Trophoblast cell (in vitro differentiated cells and primary cell): ENCODE results near the gene CDC25C.
A peak's percentile ranks its signal among the peaks of the same experiment; 100 is the strongest.

ENCODE experiments used
- DNase-seq, 2 donors: peaks; one replicate each; pipeline ENCODE4 v3.0.0-alpha.2; 2016
- H2AFZ ChIP-seq: 2 replicates; pipeline ENCODE4 v1.6.1; 2013; ENCODE audit warnings: low read length, moderate library complexity, mild to moderate bottlenecking; ENCODE audit not compliant: insufficient read depth, poor library complexity
- H2AK5ac ChIP-seq: 2 replicates; pipeline ENCODE4 v1.6.1; 2013; ENCODE audit warnings: mild to moderate bottlenecking, low read length
- H2BK120ac ChIP-seq: 2 replicates; pipeline ENCODE4 v1.6.1; 2013; ENCODE audit warnings: low read length, mild to moderate bottlenecking, moderate library complexity; ENCODE audit not compliant: insufficient read depth, poor library complexity
- H2BK12ac ChIP-seq: 2 replicates; pipeline ENCODE4 v1.6.1; 2013; ENCODE audit warnings: mild to moderate bottlenecking, low read length, moderate library complexity
- H2BK5ac ChIP-seq: 2 replicates; pipeline ENCODE4 v1.6.1; 2013; ENCODE audit warnings: low read length, low read depth, moderate library complexity, mild to moderate bottlenecking; ENCODE audit not compliant: poor library complexity
- H3K14ac ChIP-seq: 2 replicates; pipeline ENCODE4 v1.6.1; 2013; ENCODE audit warnings: mild to moderate bottlenecking, low read length
- H3K18ac ChIP-seq: 2 replicates; pipeline ENCODE4 v1.6.1; 2013; ENCODE audit warnings: mild to moderate bottlenecking, low read length
- H3K23ac ChIP-seq: 2 replicates; pipeline ENCODE4 v1.6.1; 2013; ENCODE audit warnings: low read length
- H3K27ac ChIP-seq: 2 replicates; pipeline ENCODE4 v1.5.1; 2013; ENCODE audit warnings: low read depth, mild to moderate bottlenecking, inconsistent platforms, low read length, moderate library complexity
- H3K27me3 ChIP-seq: 2 replicates; pipeline ENCODE4 v1.6.1; 2013; ENCODE audit warnings: inconsistent platforms, mild to moderate bottlenecking, low read length, moderate library complexity; ENCODE audit not compliant: insufficient read depth
- H3K36me3 ChIP-seq, 2 experiments: 1 replicate in 1 of 2; 2 replicates in 1 of 2; pipeline ENCODE4 v1.6.1; 2013; ENCODE audit warnings: low read length in 2 of 2, mild to moderate bottlenecking in 2 of 2, moderate library complexity in 1 of 2; ENCODE audit not compliant: insufficient read depth in 2 of 2, control insufficient read depth in 1 of 2
- H3K4ac ChIP-seq: 2 replicates; pipeline ENCODE4 v1.6.1; 2013; ENCODE audit warnings: low read depth, mild to moderate bottlenecking, low read length, moderate library complexity
- H3K4me1 ChIP-seq, 2 experiments: 1 replicate in 1 of 2; 2 replicates in 1 of 2; pipeline ENCODE4 v1.6.1; 2013; ENCODE audit warnings: low read length in 2 of 2, mild to moderate bottlenecking in 2 of 2, moderate library complexity in 1 of 2; ENCODE audit not compliant: insufficient read depth in 2 of 2, control insufficient read depth in 1 of 2
- H3K4me2 ChIP-seq: 2 replicates; pipeline ENCODE4 v1.6.1; 2013; ENCODE audit warnings: inconsistent platforms, mild to moderate bottlenecking, low read length, moderate library complexity
- H3K4me3 ChIP-seq: 2 replicates; pipeline ENCODE4 v1.5.1; 2013; ENCODE audit warnings: mild to moderate bottlenecking, low read depth, low read length, inconsistent platforms
- H3K79me1 ChIP-seq: one replicate; pipeline ENCODE4 v1.6.1; 2013; ENCODE audit warnings: low read length
- H3K79me2 ChIP-seq: 2 replicates; pipeline ENCODE4 v1.6.1; 2013; ENCODE audit warnings: low read length, mild to moderate bottlenecking; ENCODE audit not compliant: control insufficient read depth, insufficient read depth, poor library complexity
- H3K9ac ChIP-seq: 2 replicates; pipeline ENCODE4 v1.6.1; 2013; ENCODE audit warnings: mild to moderate bottlenecking, low read length
- H3K9me3 ChIP-seq: 2 replicates; pipeline ENCODE4 v1.6.1; 2013; ENCODE audit warnings: low read depth, mild to moderate bottlenecking, control low read depth, inconsistent platforms, low read length; ENCODE audit not compliant: insufficient read depth
- H4K12ac ChIP-seq: 2 replicates; pipeline ENCODE4 v1.6.1; 2013; ENCODE audit warnings: low read depth, mild to moderate bottlenecking, low read length, moderate library complexity
- H4K8ac ChIP-seq: 2 replicates; pipeline ENCODE4 v1.6.1; 2013; ENCODE audit warnings: low read depth, mild to moderate bottlenecking, low read length, moderate library complexity
- H4K91ac ChIP-seq: one replicate; pipeline ENCODE4 v1.6.1; 2013; ENCODE audit warnings: low read depth, mild to moderate bottlenecking, low read length, moderate library complexity
- WGBS: extraction: QIAGEN DNeasy Blood & Tissue Kit; methylation state at CpG from one replicate; pipeline ENCODE4 v1.1.7; 2013; ENCODE audit warnings: missing lambda C conversion rate; ENCODE audit not compliant: insufficient read length, insufficient coverage; ENCODE audit errors: extremely low coverage; 5-methylcytosine and 5-hydroxymethylcytosine counted together

The CDC25C gene

GRCh38 chr5:138370537-138370936 is 38.9 kb upstream of the CDC25C start:
- Histone ChIP-seq H4K91ac (no peak overlapping the region), H2BK12ac (no peak overlapping the region), H3K9ac (no peak overlapping the region), H3K4ac (no peak overlapping the region), H3K27ac (no peak overlapping the region), H2AK5ac (no peak overlapping the region), H3K23ac (no peak overlapping the region), H4K8ac (no peak overlapping the region), H3K79me1 (no peaks in the 10 kb centered on the region), H3K9me3 (no peaks in the 10 kb centered on the region), H2AFZ (no peak overlapping the region), H3K14ac (no peak overlapping the region), H3K18ac (no peak overlapping the region), H4K12ac (no peak overlapping the region), H2BK120ac (no peak overlapping the region), H3K36me3 (peaks cover 2 to 10% of the 10 kb centered on the region in 2 experiments), H3K79me2 (peaks cover 3% of the 10 kb centered on the region), H3K4me3 (no peak overlapping the region), H2BK5ac (no peak overlapping the region), H3K27me3 (no peaks in the 10 kb centered on the region), H3K4me2 (no peak overlapping the region), H3K4me1 (peaks cover 0 to 6% of the 10 kb centered on the region in 2 experiments)
- no CpG with 5 or more reads among the region's 3 CpGs for WGBS
- DNase-seq, result no peak

- Histone ChIP-seq H2BK5ac (no peak overlapping the region), H4K8ac (no peak overlapping the region), H4K12ac (no peak overlapping the region), H3K18ac (no peak overlapping the region), H3K79me1 (no peaks in the 10 kb centered on the region), H4K91ac (no peak overlapping the region), H3K4me1 (peaks cover 0 to 6% of the 10 kb centered on the region in 2 experiments), H3K27ac (no peak overlapping the region), H2BK12ac (no peak overlapping the region), H3K4ac (peak overlapping the region; percentile 75), H3K23ac (no peak overlapping the region), H3K14ac (no peak overlapping the region), H3K79me2 (peaks cover 3% of the 10 kb centered on the region), H3K9me3 (no peaks in the 10 kb centered on the region), H2AFZ (no peak overlapping the region), H2BK120ac (no peak overlapping the region), H3K9ac (no peak overlapping the region), H2AK5ac (no peak overlapping the region), H3K4me3 (no peak overlapping the region), H3K27me3 (no peaks in the 10 kb centered on the region), H3K36me3 (peaks cover 2 to 7% of the 10 kb centered on the region in 2 experiments), H3K4me2 (no peak overlapping the region)
- no CpG with 5 or more reads among the region's 2 CpGs for WGBS
- peak in 1 of 2 donors; percentile 16 for DNase-seq
Observed at GRCh38 chr5:138369706-138370105, 38.1 kb upstream of the CDC25C start.

- Histone ChIP-seq H4K12ac (no peak overlapping the region), H3K9ac (no peak overlapping the region), H3K9me3 (no peaks in the 10 kb centered on the region), H2AFZ (no peak overlapping the region), H4K91ac (no peak overlapping the region), H3K4me1 (peaks cover 0 to 6% of the 10 kb centered on the region in 2 experiments), H3K4ac (peak overlapping the region; percentile 75), H3K18ac (no peak overlapping the region), H3K27ac (no peak overlapping the region), H3K4me2 (no peak overlapping the region), H3K4me3 (no peak overlapping the region), H4K8ac (no peak overlapping the region), H2BK12ac (no peak overlapping the region), H3K79me1 (no peaks in the 10 kb centered on the region), H2BK120ac (no peak overlapping the region), H3K36me3 (peaks cover 2 to 6% of the 10 kb centered on the region in 2 experiments), H3K23ac (no peak overlapping the region), H3K27me3 (no peaks in the 10 kb centered on the region), H3K79me2 (peaks cover 3% of the 10 kb centered on the region), H2AK5ac (no peak overlapping the region), H3K14ac (no peak overlapping the region), H2BK5ac (no peak overlapping the region)
- DNase-seq, result no peak
- WGBS, result no CpG with 5 or more reads among the region's 5 CpGs
Observed at GRCh38 chr5:138369261-138369660, 37.7 kb upstream of the CDC25C start.

- H4K12ac ChIP-seq, result no peak overlapping the region
- no peak overlapping the region for H4K8ac ChIP-seq
- no CpG with 5 or more reads among the region's 4 CpGs for WGBS
- no peak overlapping the region for H3K23ac ChIP-seq
- H3K4me1 ChIP-seq, result peaks cover 0 to 2% of the 10 kb centered on the region in 2 experiments
- no peak overlapping the region for H3K9ac ChIP-seq
- no peak overlapping the region for H4K91ac ChIP-seq
- no peaks in the 10 kb centered on the region for H3K36me3 ChIP-seq
- no peaks in the 10 kb centered on the region for H3K9me3 ChIP-seq
- no peaks in the 10 kb centered on the region for H3K27me3 ChIP-seq
- H2BK12ac ChIP-seq, result no peak overlapping the region
- no peaks in the 10 kb centered on the region for H3K79me1 ChIP-seq
- H3K4me3 ChIP-seq, result no peak overlapping the region
- no peak for DNase-seq
- H3K4me2 ChIP-seq, result no peak overlapping the region
- no peak overlapping the region for H2BK120ac ChIP-seq
- no peak overlapping the region for H3K27ac ChIP-seq
- no peak overlapping the region for H3K18ac ChIP-seq
- no peak overlapping the region for H2BK5ac ChIP-seq
- no peak overlapping the region for H3K14ac ChIP-seq
- H3K79me2 ChIP-seq, result peaks cover 3% of the 10 kb centered on the region
- H2AK5ac ChIP-seq, result no peak overlapping the region
- H3K4ac ChIP-seq, result no peak overlapping the region
- no peak overlapping the region for H2AFZ ChIP-seq
Observed at GRCh38 chr5:138366632-138367382, 35.2 kb upstream of the CDC25C start.
